Body of pancreas (tissue), 4 donors: ENCODE measurements around the gene KIF26A.

Experiments
- POLR2A ChIP-seq, 3 donors: fragments of 450-650 bp; IDR thresholded peaks; one replicate each; pipeline ENCODE4 v1.6.1; 2016; ENCODE audit warnings: antibody characterized with exemption in 3 of 3, mild to moderate bottlenecking in 2 of 3
- TF ChIP-seq, protein P1 (sequence below), 7 experiments: fragments of 450-650 bp in 4 of 7; fragments of 200-600 bp in 3 of 7; sonication (generic) in 3 of 7; IDR thresholded peaks; one replicate each; pipeline ENCODE4 v1.5.1; 2016 to 2019; ENCODE audit warnings: antibody characterized with exemption in 7 of 7

DNA sequence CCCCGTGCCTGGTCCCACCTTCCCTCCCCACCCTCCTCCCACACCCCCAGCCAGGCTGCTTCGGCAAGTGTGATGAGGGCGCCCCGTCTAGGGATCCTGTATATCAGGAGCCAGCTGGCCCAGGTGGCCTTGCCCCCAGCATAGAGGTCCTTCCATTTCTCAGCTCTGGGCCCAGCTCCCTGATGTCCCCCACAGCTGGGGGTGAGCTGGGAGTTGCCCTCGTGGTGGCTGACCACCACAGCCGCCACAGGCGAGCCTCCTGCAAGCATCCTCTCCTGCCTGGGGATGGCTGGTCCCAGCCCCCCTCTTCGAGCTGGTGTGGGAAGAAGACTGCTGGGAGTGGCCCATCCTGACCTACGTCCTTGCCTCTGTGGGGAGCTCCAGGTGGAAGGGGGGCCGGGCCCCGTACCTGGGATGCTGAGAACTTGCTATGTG lies 45.4 kb upstream of the KIF26A start:
- TF ChIP-seq, protein P1, sequence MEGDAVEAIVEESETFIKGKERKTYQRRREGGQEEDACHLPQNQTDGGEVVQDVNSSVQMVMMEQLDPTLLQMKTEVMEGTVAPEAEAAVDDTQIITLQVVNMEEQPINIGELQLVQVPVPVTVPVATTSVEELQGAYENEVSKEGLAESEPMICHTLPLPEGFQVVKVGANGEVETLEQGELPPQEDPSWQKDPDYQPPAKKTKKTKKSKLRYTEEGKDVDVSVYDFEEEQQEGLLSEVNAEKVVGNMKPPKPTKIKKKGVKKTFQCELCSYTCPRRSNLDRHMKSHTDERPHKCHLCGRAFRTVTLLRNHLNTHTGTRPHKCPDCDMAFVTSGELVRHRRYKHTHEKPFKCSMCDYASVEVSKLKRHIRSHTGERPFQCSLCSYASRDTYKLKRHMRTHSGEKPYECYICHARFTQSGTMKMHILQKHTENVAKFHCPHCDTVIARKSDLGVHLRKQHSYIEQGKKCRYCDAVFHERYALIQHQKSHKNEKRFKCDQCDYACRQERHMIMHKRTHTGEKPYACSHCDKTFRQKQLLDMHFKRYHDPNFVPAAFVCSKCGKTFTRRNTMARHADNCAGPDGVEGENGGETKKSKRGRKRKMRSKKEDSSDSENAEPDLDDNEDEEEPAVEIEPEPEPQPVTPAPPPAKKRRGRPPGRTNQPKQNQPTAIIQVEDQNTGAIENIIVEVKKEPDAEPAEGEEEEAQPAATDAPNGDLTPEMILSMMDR (IDR thresholded peaks at IDR 0.05) = no peak
- no peak for TF ChIP-seq POLR2A (IDR thresholded peaks at IDR 0.05)
